ENCODE results near the gene NFIX.

The NFIX gene

DNA sequence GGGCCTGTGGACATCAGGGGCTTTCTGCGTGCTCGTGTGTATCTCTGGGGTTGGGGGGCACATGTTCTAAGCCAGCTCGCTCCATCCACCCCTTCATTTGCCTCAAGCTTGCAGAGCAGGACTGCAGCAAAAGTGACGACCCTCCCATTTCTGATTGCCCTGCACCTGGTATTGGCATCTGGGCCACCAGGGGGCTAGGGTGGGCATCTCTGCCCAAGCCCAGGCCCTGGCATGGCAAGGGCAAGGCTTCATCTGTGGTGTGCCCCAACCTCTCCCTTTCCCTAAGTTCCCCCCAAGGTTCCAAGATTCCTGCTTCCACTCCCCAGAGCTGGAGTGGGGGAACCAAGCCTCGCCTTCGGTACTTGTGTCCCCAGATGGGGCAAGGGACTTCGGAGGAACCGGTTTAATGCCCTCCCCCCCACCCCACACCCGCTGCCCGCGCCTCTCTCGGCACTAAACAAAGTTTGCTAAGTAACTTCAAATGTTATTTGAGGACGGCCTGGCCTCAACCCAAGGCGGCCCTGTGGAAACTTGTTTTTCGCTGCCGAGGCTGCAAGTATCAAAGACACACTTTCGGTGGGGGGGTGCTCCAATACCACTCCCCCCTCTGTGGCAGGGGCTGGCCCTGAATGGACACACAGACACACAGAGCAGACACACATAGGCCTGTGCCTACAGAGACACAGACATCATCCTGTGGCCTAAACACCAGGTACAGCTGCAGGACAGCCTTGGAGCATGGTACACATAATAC, 12.2 kb downstream of the NFIX start:
- no peak for DNase-seq (ENCODE audit: low spot score)

DNA sequence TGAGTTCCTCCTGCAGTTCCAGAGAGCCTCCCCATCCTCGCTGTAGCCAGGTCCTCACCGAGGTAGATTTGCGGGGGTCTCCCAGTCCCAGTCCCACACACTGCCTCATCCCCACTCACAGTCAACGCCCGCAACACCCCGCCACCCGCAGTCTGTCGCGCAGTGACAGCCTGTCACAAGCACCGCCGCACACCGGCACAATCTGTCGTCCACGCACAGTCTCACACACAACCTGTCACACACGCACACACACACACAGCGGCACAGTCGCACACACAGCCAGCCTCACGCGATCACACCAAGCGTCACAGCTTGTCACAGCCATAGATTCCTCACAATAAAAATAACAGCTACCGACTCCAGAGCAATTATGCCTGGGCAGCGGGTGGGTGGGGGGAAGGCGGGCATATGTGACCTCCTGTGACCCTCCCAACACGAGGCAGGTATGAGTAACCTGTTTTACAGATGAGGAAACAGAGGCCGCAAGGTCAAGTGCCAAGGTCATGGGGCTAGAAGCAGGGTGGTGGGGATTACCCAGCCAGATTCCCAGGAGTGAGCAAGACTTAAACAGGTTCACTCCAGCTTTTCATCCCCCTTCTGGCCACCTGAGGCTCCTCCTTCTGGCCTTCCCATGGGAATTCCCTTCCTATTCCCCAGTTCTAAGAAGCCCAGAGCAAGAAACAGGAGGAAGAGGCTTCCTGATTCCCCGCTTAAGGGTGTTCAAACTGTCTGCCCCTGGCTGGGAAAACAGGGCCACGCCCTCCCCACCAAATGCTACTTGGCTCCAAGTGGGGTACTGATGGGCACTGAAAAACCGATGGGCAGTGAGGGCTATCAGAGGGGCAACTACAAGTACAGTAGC, 13.9 kb downstream of the NFIX start:
- DNase-seq (ENCODE audit: low spot score) = no peak

DNA sequence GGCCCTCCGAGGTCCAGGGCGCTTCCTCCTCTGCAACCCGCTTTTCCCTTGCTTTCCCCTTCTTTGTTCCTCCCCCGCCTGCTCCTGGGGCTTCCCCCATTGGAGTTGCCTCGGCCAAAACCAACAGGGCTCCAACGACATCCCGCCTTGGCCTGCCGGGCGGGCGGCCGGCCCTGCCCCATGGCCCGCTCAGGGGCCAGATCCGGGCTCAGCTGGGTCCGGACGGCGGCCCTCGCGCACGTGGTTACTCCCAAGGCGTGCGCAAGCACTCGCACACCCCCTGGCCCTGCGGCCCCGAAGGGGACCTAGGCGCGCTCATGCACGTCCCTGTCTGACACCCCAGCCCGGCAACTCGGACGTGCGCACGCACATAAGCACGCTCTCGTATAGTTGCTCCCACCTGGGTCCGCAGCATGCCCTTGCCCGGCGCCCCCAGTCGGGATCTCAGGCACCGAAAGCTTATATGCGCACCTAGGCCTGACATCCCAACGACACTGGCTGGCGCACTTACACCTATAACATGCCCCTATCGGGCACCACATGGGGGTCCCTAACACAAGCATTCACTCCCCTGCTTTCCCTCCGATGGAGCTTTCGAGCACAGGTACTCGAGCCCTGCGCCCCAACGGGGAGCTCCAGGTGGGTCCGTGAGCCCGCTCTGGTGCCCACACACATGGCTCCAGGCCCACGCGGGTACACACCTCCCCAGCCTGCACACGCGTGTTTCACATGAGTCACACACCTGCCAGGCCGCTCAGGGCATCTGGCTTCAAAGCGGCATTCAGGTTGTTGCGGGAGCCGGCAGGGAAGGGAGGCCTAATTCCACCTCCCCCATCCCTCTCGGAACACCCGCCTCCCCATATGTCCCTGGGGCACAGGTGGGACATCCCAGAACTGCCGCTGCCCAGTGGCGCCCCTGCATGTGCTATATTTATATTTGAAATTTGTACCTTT, 15.0 kb downstream of the NFIX start:
- no peak for DNase-seq (ENCODE audit: low spot score)

DNA sequence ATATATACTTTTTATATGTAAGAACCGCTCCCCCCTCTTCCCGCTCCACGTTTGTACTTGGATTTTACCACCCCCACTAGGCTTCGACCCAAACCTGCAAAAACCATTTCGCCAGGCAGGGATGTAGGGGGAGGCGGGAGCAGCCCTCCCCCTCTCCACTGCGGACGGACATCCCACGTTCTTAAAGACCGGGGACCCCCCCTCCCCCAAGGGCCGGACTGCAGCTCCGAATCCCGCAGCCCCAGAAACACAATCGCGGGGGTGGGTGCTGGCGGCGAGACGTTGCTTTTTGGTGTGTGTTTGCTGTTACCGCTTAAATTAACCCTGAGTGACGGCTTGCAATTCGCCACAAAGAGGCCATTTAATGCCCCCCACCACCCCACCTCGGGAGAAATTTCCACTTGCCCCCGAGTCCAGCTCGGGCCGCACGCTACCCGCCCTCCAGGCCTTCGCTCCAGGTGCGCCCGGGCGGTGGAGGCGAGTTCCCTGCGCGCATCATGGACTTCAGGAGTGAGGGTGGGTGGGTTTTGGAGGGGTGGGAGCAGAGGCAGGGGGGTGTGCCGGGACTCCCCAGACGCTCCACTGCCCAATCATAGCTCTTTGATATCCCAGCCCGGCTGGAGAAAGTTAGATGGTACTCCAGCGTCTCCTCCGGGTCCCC, 15.8 kb downstream of the NFIX start:
- DNase-seq (ENCODE audit: low spot score) = no peak

DNA sequence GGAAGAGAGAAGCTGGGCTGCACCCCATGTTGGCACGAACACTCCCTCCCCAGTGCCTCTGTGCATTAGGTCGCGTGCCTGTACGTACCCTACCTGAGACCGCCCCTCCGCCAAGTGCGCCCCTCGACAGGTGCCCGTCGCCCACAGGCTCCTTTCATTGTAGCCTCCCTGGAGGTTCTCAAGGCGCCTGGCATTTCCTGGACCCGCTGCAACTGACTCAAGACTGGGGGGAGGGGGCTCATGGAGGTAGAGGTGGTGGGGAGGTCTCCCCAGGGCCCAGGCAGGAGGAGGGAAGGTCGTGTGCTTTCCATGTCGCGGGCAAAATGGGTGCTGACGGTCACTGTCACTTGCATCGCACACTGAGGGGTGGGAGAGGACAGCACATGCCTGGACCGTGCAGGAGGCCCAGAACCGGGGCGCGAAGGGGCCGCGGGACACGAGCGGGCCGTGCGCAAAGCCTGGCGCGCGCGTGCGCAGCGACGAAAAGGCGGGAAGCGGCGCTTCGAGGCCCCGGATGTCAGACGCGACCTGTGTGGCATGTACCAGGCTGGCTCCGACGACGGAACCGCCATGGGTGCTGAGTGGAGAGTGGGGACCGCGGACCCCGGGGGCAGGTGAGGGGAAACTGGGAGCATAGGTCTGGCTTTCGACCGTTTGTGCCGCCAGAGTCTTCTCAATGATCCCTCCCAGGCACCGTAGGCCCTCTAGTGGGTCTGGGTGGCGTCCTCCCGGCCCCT, 16.5 kb downstream of the NFIX start:
- no peak for DNase-seq (ENCODE audit: low spot score)

DNA sequence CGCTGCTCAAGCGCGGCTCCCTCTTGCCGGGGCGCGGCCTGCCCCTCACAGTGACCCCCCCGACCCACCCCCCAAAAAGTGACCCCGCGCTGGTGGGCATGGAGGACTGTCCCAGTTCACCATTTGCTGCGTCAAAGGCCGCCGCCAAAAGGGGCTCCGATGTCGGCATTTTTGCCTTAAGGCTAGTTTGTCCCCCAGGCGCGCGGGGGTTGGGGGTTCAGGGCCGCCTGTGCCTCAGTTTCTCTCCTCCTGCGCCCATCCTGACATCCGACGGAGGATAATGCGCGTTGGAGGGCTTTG, 17.1 kb downstream of the NFIX start:
- DNase-seq (ENCODE audit: low spot score) = no peak

DNA sequence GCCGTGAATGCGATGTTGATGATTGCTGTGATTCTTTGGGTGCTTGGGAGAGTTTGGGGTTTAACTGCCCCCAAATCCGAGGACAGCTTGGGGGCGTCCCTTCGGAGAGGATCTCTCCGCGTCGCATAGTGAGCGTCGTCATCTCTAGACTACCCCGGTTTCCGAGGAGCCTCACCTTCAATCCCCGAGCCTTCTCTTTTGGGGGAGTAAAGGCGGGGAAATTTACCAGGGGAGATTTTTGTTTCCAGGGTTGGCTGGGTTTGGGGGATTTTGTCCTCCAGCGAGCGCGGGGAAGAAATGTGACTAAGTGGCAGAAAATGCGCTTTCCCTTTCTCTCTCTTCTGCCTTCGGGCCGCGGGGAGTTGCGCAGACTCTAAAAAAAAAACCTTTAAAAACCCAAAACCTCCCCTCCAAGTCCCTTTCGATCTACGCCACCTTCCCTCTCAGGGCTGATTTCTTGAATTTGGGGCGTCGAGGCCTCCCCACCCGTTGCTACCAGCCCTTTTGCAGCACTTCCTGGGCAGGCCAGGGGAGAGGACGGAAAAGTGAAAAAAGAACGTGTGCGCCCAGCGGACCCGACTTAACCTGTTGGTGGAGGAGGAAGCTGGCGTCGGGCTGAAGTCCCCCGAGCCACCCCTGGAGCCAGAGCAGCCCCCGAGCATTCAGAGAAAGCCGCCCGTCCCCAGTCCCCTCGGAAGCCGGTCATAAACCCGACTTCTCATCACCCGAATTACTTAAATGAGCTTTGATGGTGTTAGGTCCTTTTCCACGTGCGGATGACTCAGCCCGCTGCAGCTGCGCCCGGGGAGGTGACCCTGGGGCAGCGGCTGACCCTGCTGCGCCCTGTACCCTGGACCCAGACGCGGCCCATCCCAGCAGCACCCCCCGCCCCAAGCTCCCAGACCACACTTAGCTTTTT, 17.7 kb downstream of the NFIX start:
- no peak for DNase-seq (ENCODE audit: low spot score)

DNA sequence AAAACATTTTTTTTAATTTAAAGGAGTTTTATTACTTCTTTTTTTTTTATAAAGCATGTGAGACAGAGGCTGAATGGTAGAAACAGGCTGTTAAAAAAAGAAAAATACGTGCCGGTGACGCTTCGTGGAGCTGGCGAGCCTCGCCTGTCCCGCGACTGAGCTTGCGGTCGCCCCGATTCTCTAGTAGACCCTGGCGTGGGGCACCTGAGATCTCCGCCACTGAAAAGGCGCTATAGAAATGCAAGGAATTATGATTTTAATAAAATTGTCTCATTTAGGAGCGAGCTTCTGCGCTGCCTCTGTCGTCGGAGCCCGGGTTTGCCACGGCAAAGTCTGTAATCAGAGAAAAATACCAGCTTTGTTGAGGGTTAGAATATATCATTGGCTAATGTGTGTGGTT, 18.4 kb downstream of the NFIX start:
- DNase-seq (ENCODE audit: low spot score) = no peak

DNA sequence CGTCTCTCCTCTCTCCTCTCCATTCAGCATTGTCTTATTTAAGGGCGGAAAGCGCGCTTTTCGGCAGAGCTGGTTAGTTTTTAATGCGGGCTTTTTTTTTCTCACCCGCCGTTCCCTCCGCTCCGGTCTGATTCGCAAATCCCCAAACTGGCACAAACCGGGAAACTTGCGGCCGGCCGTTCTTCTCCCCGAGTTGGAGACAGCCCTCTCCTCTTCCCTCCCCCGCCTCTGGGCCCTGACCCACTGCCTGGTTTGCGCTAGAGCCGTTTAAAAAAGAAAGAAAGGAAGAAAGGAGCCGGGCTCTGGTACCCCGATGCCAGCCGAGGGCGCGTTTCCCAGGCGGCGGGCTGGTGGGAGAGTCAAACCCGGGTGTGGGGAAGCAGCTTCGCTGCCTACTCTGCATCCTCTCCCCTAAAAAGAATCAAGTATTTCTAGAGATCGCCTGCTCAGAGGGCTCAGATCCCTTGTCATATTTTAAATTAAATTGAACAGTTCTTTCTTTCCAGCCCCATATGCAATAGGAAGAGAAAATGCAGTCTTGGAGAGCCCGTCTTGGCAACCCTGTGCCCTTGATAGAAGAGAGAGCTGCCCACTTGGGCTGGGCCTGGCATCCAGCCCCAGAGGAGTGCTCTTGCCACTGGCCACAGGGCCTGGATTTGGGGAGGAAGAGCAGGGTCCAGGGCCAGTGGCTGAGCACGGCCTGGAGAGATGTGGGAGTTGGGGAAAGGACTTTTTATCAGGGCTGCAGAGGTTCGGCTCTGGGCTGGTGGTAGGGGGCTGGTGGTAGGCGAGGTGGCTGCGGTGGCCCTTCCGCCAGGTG, 19.0 kb downstream of the NFIX start:
- DNase-seq (ENCODE audit: low spot score) = no peak

DNA sequence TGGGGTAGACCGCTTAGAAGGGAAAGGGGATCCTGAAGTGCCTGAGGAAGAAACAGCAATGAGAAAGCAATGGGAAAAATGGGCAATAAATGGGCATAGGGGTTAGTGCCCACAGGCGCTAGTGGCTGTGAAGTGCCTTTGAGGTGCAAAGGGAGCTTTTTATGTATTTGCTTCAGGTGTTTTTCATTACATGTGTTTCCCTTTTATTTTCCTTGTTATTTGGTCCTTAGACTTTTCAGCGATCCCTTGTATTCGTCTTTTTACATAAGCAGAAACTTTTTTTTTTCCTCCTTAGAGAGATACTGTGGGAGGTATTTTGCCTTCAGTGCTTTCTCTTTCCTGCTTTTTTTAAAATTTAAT, 19.6 kb downstream of the NFIX start:
- DNase-seq (ENCODE audit: low spot score) = no peak

DNA sequence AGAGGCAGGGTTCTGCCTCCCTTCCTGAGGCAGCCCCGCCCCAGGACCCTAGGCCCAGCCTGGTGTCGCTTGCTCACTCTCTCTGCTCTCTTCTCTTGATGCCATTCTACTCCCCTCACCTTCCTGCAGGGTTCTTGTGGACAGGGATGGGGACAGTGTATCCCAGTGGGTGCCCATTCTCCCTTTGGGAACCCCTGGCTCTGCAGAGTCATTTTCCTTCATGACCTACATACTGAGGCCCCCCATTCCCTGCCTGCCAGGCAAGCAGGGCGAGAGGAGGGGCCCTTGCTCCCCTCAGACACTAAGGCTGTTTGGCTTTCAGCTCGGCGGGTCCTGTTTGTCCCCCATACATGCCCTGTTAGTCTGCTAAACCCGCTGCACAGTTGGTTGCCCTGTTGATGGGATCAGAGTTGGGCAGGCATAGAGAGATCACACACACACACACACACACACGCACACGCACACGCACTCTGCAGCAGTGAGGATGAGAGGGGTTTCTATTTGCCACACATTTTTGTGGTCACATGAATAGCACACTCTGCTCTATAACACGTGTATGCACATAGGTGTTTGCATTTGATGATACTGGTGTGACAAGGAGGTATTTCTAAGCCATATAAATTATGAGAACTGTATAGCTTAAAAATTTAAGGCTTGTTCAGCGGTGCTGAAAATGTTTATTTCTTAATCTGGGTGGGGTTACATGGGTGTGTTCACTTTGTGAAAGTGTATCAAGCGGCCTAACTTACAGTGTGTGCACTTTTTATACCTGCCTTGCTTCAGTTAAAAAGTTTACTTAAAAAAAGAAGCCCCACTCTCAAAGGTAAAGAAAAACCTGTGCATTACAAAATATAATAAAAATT, 20.3 kb downstream of the NFIX start:
- DNase-seq (ENCODE audit: low spot score) = no peak

DNA sequence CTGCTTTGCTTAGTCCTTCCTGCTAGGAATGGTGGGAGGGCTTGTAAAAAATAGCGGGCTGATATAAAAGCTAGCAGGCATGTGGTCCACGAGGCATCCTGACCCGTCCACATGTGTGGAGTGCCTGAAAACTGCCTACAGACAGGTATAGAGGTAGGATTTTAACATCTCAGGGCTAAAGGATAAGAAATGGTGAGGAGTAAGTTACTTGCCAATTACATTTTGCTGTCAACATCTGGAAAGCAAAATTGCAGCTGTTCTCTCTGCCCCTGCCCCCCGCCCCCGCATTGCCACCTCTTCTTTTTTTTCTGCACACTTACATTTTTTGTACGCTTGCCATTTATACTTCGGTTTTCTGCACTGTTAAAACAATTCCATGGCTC, 21.0 kb downstream of the NFIX start:
- DNase-seq (ENCODE audit: low spot score) = no peak

DNA sequence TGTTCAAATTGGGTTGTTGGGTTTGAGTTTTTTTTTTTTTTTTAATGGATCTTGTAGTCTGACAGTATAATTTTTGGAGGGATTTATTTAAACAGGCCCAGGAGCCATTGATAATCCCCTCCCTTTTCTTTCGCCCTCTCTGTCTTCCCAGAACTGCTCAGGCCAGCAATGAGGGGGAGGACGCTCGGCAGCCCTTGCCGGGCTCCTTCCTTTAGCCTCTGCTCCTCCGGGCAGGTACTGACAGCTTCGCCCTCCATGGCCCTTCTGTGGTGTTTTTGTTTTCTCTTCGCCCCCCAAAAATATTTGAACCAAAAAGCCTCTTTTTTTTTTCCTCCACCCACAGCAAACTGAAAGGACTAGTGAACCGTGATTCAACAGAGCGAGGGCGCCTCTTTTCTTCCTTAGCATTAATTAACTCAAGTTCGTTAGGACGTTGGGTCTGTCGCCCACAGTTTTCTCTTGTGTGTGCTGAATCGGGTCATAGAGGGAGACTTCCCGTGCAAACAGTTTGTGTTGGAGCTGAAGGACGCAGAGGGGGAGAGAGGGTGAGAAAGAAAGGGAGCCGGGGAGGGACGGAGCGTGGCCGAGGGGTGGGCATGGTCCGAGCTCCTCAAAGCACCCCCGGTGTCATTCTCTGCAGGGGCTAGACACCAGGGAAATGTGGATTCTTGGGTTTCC, 21.5 kb downstream of the NFIX start:
- no peak for DNase-seq (ENCODE audit: low spot score)

DNA sequence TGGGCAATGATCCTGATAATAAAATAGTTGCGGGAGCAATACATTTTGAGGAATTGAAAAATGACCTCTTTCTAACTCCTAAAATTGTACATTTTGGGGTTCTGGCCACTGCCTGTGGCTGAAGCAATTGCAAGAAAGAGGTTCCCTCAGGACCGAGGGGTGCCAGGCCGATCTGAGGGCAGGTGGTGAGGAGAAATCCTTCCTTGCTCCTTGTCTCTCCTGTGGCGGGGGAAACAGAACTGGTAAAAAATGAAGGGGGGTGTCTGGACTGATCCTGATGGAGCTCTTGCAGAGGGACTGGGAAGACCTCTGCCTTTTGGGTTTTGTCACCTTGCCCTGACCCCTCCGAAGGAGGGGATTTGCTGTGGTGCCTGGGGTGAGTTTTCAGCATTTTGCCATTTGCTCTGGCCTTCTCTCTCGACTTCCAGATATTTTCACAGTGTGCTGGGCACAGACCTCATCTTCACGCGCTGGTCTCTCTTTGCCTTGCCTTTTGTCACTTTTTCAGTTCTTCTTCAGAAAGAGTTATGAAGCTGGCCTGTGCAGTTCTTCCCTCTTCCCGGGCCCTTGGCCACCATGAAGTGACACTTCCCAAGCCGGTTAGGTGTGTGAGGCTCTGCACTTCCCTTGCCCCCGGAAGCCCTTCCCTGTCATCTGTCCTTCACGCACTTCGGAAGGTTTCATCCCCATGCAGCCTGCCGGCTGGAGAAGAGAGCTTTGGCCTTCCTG, 22.2 kb downstream of the NFIX start:
- no peak for DNase-seq (ENCODE audit: low spot score)

DNA sequence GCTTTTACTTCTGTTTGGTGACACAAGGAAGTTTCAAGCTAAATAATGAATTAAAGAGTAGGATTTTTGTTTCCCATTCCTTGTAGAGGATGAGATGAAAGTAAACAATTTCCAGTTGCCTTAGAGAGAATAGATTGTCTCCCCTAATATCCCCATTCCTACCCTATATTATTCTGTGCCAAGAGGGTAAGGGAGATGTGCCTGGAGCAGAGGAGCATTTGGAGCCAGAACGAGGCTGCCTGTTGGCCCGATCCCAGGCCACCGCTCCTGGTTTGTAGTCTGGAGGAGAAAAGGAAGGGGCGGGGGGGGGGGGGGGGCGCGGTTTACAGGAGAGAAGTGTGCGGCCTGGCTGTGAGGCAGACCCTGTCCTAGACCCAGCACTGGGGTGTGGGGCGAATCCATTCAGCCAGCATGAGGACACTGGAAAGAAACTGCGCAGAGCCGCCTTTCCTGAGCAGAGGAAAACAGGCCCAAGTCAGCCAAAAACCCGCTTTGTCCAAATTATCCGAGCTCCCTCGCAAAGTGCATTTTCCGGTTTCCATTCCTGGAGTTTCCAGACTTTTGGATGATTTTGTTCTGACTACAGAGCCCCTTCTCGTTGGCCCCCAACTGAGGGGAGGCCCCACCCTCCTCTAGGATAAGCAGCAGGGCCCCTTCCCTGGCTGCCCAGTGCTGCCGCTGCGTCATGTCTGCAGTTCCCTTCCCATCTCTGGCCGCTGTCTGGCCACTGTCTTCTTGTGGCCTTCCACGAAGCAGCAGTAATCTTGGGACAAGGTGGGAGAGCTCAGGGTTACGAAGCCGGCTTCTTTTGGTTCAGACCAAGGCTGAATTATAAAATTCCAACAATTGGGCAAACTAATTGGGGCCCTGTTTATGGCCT, 23.0 kb downstream of the NFIX start:
- no peak for DNase-seq (ENCODE audit: low spot score)

DNA sequence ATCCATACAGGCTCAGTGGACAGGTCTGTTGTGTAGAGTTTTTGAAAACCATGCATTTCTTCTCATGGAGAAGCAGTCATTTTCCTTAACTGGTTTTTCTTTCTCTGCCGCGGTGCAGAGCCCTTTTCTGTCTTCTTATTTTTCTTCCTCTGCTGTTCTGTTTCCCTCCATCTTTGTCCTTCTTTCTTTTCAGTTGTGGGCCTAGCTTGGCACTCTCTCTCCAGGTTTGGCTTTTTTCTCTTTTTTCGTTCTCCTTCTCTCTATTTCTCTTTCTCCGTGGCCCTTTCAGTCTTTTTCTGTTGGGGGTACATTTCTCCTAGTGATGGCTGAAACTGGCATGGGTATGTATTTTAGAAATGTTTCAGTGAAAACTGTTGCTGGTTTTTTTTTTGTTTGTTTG, 24.1 kb downstream of the NFIX start:
- DNase-seq (ENCODE audit: low spot score) = no peak
